CD4-positive, alpha-beta T cell treated with Interleukin-15 for 4 hours (primary cell): ENCODE results near the gene INPP4A.

ENCODE experiments used
- DNase-seq: peaks from one replicate; pipeline ENCODE4 v3.0.0-alpha.2; 2020; ENCODE audit warnings: low spot score

Gene INPP4A

DNA sequence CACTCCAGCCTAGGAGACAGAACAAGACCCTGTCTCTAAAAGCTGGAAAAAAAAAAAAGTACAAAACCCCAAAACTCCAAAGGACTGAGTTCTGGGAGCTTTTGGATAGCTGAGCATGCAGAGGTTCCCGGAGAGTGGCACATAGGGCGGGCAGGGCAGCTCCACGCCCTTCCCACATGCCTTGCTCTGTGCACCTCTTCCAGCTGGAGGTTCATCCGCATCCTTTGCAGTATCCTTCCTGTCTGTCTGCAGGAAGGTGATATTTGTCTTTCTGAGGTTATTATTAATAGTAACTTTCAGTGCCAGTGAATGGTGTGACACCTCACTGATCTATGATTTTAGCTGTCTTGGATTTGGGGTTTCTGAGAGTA lies 70.2 kb downstream of the INPP4A start:
- DNase-seq, result no peak

DNA sequence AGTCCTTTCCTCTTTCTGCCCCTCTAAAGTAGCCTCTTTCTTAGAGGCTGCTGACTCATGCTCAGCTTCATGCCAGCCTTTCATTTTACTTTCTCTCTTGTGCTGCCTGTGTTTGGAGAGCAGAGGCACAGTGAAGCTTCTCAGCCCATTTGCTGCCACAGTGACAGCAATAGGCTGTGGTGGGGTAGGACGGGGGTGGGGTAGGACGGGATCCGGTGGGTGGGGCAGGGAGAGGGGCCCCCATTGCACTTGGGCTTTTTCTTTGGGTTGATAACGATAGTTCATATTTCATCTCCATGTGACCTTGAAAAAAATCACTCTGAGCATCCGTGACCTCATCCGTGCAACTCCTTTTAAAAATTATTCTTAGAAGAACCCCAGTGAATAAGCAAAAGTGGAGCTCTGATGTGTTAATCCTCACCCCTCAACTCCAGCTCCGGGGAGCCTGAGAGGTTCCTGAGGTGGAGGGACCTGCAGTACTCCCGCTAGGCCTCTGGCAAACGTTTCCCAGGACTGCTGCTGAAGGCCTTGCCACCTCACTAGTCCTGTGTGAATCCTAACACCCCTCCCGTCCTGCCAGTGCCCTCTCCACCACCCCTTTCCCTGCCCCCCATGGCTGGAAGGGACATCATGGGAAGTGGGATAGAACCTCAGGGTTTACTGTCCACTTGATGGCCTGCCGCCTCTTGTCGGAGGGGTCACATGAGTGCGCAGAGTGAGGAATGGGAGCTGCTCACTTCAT lies 70.8 kb downstream of the INPP4A start:
- DNase-seq, result peak; percentile 18

DNA sequence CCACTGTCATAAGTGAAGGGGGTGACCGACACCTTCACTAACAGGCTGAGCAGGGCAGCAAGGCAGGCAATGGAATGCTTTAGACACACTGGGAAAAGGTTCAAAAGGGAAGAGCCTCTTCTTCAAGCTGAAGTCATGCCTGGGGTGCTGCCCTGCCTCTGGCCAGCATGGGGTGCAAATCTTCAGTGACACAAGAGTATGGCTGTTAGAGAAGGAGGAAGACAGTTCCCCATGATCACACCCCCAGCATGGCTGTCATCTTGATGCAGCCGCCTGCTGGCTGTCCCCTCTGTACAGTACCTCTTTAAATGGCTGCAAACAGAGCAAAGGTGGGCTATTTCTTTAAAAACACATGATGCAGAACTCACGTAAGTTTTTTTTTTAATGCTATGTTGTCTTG lies 71.9 kb downstream of the INPP4A start:
- DNase-seq, result no peak

DNA sequence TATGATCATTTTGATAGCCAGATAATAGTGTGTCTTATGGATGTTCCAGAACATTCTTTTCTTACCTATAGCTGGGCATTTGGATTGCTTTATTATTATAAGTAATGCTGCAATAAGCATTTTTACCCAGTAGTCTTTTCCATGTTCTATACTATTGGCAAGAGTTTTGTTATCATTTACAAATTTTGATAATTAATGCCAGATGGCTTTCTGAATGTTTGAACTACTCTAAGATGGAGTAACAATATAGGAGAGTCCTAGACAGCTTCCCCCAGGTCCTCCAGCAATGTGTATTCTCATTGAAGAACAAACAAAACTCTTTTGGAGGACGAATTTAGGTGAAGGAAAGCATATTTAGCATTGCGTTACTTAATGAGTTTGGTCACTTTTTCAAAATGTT lies 73.0 kb downstream of the INPP4A start:
- no peak for DNase-seq

DNA sequence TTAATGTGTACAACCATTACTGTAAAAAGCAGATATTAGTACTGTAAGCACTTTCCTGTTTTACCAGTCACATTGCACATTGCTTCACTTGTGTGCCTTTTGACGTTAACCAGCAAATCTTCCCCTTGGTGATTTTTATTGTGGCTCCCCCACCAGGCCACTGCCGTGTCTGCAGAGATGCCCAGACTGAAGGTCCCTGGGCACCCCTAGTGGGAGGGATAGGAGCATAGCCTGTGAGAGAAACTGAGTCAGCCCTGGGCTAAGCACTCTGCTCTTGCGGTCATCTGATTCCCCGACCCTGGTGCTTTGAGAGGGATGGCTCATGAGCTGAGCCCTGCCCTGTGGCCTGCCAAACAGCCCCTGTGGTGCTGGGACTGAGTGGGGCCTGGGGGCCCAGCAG lies 73.4 kb downstream of the INPP4A start:
- DNase-seq, result peak; percentile 61

- DNase-seq, result no peak
Measured at GRCh38 chr2:98519156-98519555, 74.5 kb downstream of the INPP4A start.

GRCh38 chr2:98519851-98520250 lies 75.2 kb downstream of the INPP4A start:
- no peak for DNase-seq

DNA sequence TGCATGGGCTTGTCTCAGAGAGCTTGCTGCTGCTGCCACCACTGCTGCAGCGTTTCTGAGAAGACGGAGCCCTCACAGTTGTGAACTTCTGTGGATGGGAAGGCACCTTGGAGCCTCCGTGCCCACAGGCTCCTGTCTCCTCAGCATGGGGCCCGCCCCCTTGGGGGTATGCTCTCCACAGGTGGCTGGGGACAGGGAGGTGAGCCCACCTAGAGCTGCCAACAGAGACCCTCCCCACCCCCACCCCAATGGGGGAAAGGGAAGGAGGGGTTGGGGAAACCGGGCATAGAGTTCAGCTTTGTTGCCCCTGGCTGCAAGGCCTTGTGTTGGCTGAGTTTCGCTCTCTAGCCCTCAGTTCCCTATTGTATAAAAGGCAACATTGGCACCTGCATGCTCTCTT lies 76.1 kb downstream of the INPP4A start:
- DNase-seq, result no peak

GRCh38 chr2:98521266-98521665 lies 76.6 kb downstream of the INPP4A start:
- DNase-seq, result no peak

- no peak for DNase-seq
Measured at GRCh38 chr2:98522854-98523253, 78.2 kb downstream of the INPP4A start.

GRCh38 chr2:98524168-98524567 lies 79.5 kb downstream of the INPP4A start:
- no peak for DNase-seq

DNA sequence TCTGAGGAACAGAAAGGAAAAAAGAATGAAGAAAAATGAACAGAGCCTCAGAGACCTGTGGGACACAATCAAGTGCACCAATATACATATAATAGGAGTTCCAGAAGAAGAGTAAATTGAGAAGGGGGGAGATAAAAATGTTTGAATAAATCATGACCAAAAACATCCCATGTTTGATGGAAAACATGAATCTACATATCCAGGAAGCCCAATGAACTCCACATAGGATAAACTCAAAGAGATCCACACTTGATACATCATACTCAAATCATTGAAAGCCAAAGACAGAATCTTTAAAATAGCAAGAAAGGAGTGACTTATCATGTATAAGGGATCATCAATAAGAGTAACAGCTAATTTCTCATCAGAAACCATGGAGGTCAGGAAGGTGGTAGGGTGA lies 83.7 kb downstream of the INPP4A start:
- no peak for DNase-seq

DNA sequence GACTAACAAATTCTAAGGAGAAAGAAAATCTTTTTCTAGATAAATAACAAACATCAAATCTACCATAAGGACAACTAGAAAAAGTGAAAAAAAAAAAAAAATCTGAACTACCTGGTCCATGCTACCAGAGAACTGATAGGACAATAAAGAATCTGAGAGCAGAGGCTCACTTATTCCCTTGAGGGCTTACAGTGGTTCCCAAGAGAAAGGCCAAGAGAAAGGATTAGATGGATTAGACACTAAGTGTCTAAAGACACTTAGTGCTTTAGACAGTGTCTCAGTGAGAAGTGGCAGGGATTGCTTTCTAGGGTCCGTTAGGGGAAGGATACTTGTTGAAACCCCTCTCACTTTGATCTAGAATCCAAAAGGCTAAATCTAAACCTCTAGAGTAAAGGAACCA lies 85.5 kb downstream of the INPP4A start:
- no peak for DNase-seq

DNA sequence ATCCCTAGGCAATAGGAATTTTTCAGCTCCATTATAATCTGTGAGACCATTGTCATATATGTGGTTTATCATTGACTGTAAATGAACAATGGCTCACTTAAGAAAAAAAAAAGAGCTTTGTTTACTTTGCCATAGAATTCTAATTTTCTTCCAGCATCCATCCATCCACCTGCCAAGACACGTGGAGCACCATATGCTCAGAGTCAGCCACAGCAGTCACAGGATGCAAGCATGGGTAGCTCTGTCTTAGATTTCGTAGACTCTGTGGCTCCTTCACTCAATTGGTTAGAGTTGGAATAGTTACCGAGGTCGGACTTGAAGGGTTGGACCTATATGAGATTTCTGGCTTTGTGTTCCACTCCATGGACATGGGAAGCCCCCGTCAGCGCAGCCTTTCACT lies 88.1 kb downstream of the INPP4A start:
- no peak for DNase-seq

DNA sequence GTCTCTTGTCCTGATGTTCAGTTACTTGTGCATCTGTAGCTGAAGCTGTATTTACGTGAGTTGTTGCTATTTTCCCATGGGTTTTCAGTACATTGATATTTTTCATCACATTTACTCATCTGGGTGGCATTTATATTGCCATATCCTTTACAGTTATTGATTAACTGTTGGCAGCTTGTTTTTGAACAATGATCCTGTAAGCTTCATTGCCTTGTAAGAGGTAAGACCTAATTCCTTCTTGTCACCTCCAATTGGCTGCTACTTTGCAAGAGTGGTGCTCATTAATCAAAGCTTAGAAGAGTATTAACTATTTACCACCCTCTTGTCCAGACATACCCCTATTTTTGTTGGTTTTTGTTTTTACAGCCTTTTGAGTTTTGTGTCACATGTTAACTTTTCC lies 88.9 kb downstream of the INPP4A start:
- DNase-seq, result no peak

- no peak for DNase-seq
Measured at GRCh38 chr2:98534761-98535160, 90.1 kb downstream of the INPP4A start.

DNA sequence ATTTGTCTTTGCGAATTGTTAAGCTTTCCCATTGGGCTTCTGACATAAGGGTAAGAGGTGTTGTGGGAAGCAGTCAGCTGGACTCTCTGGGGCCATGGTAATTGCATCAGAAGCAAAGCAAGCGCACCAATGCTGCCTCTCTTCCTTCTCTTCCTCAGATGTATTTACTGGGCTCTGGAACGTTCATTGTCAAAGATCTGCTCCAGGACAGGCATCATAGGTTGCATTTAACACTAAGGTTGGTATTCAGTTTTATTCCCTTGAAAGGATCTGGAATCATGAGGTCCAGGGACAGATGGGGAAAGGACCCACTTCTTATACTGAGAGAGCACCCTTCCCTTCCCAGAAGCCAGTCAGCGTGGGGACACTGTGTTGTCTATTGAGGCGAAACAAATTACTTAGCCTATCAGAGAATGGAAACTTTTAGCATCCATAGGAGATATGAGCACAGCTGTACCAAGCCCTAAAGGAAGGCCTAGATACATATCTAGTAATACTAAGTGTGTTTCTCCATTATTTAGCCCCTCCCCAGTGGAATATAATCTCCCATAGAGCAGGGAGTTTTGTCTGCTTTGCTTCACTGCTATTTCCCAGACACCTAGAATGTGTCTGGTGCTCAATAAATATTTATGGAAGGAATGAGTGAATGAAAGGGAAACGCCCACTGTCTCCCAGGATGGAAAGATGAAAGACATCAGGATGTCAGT lies 91.5 kb downstream of the INPP4A start:
- no peak for DNase-seq

- no peak for DNase-seq
Measured at GRCh38 chr2:98537390-98538126, 92.9 kb downstream of the INPP4A start.

DNA sequence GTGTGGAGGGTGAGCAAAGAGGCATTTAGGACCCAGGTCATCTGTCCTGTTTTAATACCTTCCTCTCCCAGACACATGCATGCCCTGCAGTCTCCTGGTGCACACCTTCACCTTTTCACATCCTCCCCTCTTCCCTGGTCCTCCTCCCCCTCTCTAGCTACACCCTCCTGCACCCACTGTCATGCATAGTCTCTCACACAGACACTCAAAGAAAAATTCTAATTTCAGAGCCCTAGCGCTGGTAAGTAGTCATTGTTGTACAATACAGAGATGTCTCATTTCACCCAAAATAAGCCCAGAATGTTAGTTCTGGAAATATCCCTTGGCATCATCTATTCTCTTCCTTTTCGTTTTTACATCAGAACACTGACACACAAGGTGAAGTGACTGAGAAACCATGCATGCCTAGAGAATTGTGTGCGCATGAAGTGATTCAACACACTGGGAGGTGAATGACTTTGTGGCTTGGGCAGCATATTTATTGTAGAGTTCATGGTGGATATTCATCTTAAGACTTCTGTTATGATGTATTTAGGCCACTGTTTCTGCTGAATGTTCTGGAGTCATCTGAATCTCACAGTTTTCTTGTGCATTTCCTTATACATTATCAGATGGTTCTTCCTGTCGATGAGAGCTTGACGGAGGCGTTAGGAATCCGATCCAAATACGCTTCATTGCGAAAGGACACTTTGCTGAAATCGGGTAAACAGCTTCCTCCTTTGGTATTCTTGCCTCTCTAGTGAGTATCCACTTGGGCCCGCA lies 93.8 kb downstream of the INPP4A start:
- no peak for DNase-seq

- DNase-seq, result no peak
Measured at GRCh38 chr2:98539056-98539735, 94.5 kb downstream of the INPP4A start.

GRCh38 chr2:98540536-98540935 lies 95.9 kb downstream of the INPP4A start:
- no peak for DNase-seq

GRCh38 chr2:98541489-98541888 lies 96.8 kb downstream of the INPP4A start:
- no peak for DNase-seq
